Measurements from ENCODE around the gene HRH1.
"Not testable (repeated sequence)": the region's sequence is repeated elsewhere in the genome, so short reads cannot be mapped to it uniquely, and the experiment has no call there.

Gene HRH1

DNA sequence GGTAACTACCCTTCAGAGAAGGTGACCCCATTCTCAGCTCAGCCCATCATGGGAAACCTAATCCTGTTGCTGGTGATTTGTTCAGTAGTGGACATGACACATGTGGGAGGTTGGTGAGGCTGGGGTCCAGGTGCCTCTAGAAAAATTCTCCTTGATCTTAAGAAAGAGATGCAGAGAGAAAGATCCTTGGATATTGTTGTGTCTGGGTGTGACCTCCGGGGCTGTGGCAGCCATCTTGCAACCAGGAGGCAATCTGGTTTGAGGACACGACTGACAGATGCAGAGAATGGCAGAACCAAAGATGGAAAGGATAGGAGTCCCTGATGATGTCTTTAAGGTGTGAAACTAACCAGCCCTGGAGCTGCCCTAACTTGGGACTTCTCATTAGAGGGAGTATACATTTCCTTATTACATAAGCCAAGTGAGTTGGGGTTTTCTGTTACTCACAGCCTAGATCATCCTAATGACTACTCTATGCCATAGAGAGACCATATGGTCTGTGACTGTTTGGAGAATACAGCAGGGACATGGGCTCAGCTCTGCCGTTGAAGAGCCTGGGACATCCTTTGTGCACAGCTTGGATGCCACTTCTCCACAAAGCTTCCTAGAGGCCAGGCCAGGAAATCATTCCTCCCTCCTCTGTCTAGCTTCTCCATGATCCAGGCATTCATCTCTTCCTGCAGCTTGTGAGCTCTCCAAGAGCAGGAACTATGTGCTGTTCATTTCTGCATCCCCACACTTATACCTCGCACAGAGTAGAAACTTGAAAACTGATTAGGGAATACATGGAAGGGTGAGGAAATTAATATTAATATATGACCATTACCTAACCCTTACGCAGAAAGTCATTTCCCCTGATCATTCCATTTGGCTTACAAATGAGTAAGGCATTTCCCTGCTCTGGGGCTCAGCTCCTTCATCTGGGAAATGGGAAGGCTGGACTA lies 45.9 kb downstream of the HRH1 start:
- no peaks in the 10 kb centered on the region for H3K27me3 ChIP-seq
- H3K36me3 ChIP-seq: no peaks in the 10 kb centered on the region
- H3K27ac ChIP-seq: no peak overlapping the region
- H3K4me1 ChIP-seq: peaks cover 10% of the 10 kb centered on the region
- no peak overlapping the region for H3K4me3 ChIP-seq
- no peaks in the 10 kb centered on the region for H4K20me1 ChIP-seq
- no peak for TF ChIP-seq Cebpa-rat (IDR thresholded peaks at IDR 0.05)
- H3K9me3 ChIP-seq: no peaks in the 10 kb centered on the region
- H3K9ac ChIP-seq: no peak overlapping the region
- no peak overlapping the region for H3K4me2 ChIP-seq

DNA sequence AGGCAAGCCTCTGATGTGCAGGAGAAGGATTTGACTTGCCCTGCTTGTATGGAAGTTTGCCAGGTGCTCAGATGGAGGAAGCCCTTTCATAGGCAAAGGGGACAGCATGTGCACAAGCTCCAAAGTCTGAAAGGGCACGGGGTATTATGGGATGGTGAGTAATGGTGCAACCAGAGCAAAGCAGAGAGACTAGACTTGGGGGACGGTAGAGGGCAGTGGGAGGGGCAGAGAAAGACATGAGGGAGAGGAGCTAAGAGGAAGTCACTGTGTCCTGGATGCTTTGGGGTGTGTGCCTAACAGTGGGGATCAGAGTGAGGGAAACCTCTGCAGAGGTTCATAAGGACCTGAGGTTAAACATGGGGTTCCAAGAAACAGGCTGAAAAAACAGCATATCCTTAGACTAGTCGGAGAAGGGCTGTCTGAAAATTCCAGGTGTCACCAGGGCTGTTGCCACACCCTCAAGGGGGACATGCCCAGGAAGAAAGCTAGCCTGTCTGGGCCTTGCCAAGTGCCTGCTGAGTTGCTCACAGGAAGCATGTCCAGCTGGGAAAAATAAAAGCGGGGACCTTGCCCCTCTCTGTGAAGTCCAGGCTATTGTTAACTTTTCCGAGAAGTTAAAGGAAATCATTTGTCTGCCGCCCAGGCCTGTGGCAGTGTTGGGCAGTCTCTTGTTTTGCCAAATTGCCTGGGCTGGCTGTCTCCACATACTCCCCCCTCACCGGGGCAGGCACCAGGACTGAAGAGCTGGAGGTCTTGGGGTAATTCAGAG lies 47.1 kb downstream of the HRH1 start:
- Histone ChIP-seq H3K4me2 (no peak overlapping the region), H4K20me1 (no peaks in the 10 kb centered on the region), H3K4me3 (no peak overlapping the region), H3K27me3 (no peaks in the 10 kb centered on the region), H3K4me1 (no peaks in the 10 kb centered on the region), H3K27ac (no peak overlapping the region), H3K36me3 (no peaks in the 10 kb centered on the region), H3K9me3 (no peaks in the 10 kb centered on the region), H3K9ac (no peak overlapping the region)
- no peak for TF ChIP-seq Cebpa-rat (IDR thresholded peaks at IDR 0.05)

DNA sequence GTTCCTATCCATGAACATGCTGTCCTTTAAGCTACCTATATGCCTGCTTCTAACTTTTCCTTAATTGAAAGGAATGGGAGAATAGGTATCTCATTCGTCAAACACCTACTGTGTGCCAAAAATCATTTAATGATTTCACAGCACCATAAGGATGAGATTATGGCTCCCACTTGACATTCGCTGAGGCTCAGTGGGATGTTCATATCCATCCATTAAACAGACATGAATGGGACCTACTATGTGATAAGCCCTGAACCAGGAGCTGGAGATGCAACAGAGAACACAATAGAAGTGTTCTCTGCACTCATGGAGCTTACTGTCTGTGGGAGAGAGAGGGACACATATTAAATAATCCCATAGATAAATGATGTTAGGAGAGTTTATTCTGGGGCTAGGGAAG lies 49.7 kb downstream of the HRH1 start:
- H3K27ac ChIP-seq: no peak overlapping the region
- no peaks in the 10 kb centered on the region for H4K20me1 ChIP-seq
- no peak overlapping the region for H3K9ac ChIP-seq
- no peak overlapping the region for H3K4me2 ChIP-seq
- no peaks in the 10 kb centered on the region for H3K9me3 ChIP-seq
- no peak overlapping the region for H3K4me3 ChIP-seq
- H3K36me3 ChIP-seq: no peaks in the 10 kb centered on the region
- no peak for TF ChIP-seq Cebpa-rat (IDR thresholded peaks at IDR 0.05)
- H3K4me1 ChIP-seq: peaks cover 7% of the 10 kb centered on the region
- H3K27me3 ChIP-seq: no peaks in the 10 kb centered on the region

DNA sequence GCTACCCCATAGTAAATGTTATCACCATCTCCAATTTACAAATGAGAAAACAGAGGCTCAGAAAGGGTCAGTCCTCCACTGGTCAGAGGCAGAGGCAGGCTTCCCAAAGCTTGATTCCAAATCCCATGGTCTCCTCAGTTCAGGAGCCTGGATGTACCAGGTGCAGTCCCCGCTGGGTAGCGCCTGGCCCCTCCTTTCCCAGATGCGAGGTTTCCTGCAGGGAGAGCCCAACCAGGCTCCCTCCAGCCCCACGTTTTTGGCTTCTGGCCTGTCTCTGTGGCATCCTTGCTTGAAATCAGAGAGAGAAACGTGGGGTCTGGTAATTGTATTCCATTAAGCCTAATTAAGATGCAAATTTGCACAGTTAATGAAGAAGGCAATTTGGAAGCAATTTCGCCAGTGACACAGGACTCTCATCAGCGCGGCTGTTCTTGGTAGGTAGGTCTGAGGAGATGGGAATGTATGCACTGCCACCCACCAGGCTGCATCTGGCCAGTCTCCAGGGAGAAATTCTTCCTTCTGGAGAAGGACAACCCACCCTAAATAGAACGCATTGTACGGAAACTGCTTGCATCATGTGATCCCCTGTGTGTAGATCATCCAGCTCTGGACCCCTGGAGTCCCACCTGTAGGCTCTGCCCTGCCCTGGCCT lies 50.5 kb downstream of the HRH1 start:
- Histone ChIP-seq H3K27ac (no peak overlapping the region), H3K36me3 (no peaks in the 10 kb centered on the region), H3K9me3 (no peaks in the 10 kb centered on the region), H3K4me1 (peaks cover 7% of the 10 kb centered on the region), H3K27me3 (no peaks in the 10 kb centered on the region), H3K4me3 (no peak overlapping the region), H3K9ac (no peak overlapping the region), H4K20me1 (no peaks in the 10 kb centered on the region), H3K4me2 (no peak overlapping the region)
- no peak for TF ChIP-seq Cebpa-rat (IDR thresholded peaks at IDR 0.05)

DNA sequence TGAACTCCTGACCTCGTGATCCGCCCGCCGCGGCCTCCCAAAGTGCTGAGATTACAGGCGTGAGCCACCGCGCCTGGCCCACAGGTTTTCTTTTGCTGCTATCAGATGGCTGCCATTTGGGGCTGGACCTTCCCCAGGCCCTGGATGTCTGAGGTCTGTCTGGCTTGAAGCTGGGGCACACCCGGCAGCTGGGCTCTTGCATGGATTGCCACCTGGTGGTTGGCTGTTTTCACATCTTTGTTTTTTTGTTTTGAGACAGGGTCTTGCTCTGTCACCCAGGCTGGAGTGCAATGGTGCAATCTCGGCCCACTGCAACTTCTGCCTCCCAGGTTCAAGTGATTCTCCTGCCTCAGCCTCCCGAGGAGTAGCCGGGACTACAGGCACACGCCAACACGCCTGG lies 51.6 kb downstream of the HRH1 start:
- not testable (repeated sequence) for H3K27ac ChIP-seq, H3K4me3 ChIP-seq, H4K20me1 ChIP-seq, H3K36me3 ChIP-seq, H3K27me3 ChIP-seq, H3K4me2 ChIP-seq, H3K9me3 ChIP-seq, H3K4me1 ChIP-seq, H3K9ac ChIP-seq

DNA sequence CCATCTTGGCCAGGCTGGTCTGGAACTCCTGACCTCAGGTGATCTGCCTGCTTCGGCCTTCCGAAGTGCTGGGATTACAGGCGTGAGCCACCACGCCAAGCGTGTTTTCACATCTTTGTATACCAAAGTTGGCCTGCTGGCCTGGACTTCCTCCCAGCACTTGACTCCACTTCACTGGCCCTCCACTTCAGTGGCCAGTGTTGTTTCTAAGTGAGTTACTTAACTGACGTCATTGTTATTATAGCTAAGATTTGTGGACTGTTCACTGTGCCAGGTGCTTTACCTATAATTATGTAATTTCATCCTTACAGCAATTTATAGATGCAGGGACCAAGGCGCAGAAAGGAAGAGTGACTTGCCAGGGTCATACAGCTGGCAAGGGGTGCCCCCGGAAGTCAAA lies 52.0 kb downstream of the HRH1 start:
- Histone ChIP-seq H3K4me1 (peaks cover 7% of the 10 kb centered on the region), H3K36me3 (no peaks in the 10 kb centered on the region), H4K20me1 (no peaks in the 10 kb centered on the region), H3K9ac (no peak overlapping the region), H3K4me2 (no peak overlapping the region), H3K27ac (no peak overlapping the region), H3K27me3 (no peaks in the 10 kb centered on the region), H3K9me3 (no peaks in the 10 kb centered on the region), H3K4me3 (no peak overlapping the region)
- no peak for TF ChIP-seq Cebpa-rat (IDR thresholded peaks at IDR 0.05)

DNA sequence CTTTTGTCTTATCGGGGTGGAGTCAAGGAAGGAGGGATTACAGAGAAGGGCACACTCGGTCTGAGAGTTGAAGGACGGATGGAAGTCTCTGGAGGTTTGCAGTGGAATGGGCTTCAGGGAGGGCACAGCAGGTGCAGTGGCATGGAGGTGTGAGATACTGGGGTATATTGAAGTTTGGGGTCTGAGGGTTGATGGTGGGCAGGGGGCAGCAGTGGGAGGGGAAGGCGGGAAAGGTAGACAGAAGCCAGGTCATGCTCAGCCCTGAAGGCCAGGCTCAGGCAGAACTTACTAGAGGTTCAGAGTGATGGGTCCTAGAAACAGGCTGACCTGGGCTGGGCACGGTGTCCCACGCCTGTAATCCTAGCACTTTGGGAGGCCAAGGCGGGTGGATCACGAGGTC lies 52.7 kb downstream of the HRH1 start:
- Histone ChIP-seq H3K4me1 (peaks cover 7% of the 10 kb centered on the region), H3K4me2 (no peak overlapping the region), H4K20me1 (no peaks in the 10 kb centered on the region), H3K9ac (no peak overlapping the region), H3K27ac (no peak overlapping the region), H3K27me3 (no peaks in the 10 kb centered on the region), H3K36me3 (no peaks in the 10 kb centered on the region), H3K9me3 (no peaks in the 10 kb centered on the region), H3K4me3 (no peak overlapping the region)
- TF ChIP-seq Cebpa-rat (IDR thresholded peaks at IDR 0.05): no peak

DNA sequence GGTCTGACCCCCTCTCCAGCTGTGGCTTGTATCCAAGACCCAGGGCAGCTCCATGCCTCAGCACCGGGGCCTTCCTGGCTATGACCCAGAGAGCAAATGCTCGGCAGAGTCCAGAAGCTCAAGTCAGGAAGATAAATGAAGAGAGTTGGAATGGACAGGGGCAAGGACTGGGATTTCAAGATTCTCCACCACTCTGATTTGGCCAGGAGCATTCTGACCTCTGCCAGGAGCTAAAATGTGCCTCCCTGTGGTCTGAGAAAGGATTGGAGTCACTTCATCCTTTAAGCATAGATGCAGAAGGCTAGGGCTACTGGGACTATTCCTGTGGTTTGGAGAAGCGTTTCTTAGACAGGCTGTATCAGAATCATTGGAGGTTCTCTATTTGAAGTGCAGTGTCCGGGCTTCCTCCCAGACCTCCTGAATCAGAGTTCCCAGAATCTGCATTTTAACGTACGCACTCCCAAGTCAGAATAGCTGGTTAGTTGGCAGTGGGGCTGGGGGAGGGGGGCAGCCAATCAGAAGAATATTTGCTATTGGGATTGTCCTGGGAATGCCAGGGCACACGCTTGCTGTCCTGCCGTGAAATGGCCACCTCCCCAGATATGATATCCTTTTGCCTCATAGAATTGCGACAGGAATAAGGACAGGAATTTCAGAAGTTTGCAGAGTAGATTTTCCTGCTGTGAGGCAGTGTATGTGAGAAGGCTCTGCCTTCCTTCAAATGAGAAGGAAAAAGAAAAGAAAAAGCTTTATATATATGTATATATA lies 57.4 kb downstream of the HRH1 start:
- no peaks in the 10 kb centered on the region for H3K27me3 ChIP-seq
- no peak overlapping the region for H3K27ac ChIP-seq
- H4K20me1 ChIP-seq: no peaks in the 10 kb centered on the region
- H3K4me2 ChIP-seq: no peak overlapping the region
- no peak for TF ChIP-seq Cebpa-rat (IDR thresholded peaks at IDR 0.05)
- no peak overlapping the region for H3K4me3 ChIP-seq
- no peaks in the 10 kb centered on the region for H3K36me3 ChIP-seq
- H3K9me3 ChIP-seq: no peaks in the 10 kb centered on the region
- H3K9ac ChIP-seq: no peak overlapping the region
- H3K4me1 ChIP-seq: peaks cover 7% of the 10 kb centered on the region

DNA sequence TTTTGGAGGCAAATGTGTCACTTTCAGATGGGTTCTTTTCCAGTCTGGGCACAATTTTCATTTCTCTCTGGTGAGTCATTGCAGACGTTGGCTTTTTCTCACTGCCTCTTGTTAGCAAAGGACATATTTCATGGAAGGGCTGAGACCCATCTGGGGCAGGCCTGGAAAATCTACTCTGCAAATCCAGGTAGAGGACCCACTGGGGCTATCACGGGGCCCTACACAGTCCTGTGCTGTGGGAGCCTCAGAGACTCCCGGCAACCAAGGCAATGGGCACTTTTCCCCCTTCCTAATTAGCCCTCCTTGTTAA lies 58.0 kb downstream of the HRH1 start:
- no peaks in the 10 kb centered on the region for H3K9me3 ChIP-seq
- H3K9ac ChIP-seq: no peak overlapping the region
- H4K20me1 ChIP-seq: no peaks in the 10 kb centered on the region
- peaks cover 7% of the 10 kb centered on the region for H3K4me1 ChIP-seq
- H3K36me3 ChIP-seq: no peaks in the 10 kb centered on the region
- no peak overlapping the region for H3K4me2 ChIP-seq
- no peak for TF ChIP-seq Cebpa-rat (IDR thresholded peaks at IDR 0.05)
- H3K4me3 ChIP-seq: no peak overlapping the region
- H3K27ac ChIP-seq: no peak overlapping the region
- H3K27me3 ChIP-seq: no peaks in the 10 kb centered on the region

All from BLaER1 (cell line).